GM23338 (cell line): ENCODE results near the gene ZNF214.

Experiments used
- EZH2 ChIP-seq: fragments of 200-600 bp; sonication (generic); IDR thresholded peaks from one replicate; pipeline ENCODE4 v1.8.0; 2017; ENCODE audit warnings: antibody characterized with exemption, mild to moderate bottlenecking, low read depth; ENCODE audit not compliant: unreplicated experiment
- JUNB ChIP-seq: IDR thresholded peaks from one replicate; pipeline ENCODE4 v1.6.1; 2016; ENCODE audit warnings: antibody characterized with exemption; ENCODE audit not compliant: unreplicated experiment
- TF ChIP-seq, protein P1 (sequence below), 2 experiments: fragments of 200-600 bp in 1 of 2; sonication (generic) in 1 of 2; conservative IDR thresholded peaks; 2 replicates each; pipeline versions ENCODE4 v1.5.1 to v1.6.1; 2016 to 2017; ENCODE audit warnings: antibody characterized with exemption in 2 of 2, low read depth in 2 of 2, mild to moderate bottlenecking in 2 of 2, moderate library complexity in 1 of 2

DNA sequence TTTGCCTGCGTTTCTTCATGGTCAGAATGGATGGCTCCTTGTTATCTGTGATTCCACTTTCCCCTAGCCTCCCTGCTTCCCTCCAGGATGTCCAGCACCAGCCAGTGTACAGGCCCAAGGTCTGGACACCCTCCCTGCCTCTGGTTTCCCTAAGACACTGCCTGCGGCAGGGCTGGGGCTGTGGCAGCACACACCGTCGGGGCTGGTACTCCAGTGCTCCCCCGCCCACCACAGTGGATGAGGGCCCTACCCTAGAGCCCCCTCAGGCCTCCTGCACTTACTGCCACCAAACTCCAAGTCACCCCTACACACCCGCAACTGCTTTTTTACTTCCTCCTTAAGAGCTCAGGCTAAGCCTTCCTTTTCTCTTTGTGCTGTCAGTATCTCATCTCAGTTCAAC is 28.9 kb downstream of the ZNF214 start:
- TF ChIP-seq, protein P1, sequence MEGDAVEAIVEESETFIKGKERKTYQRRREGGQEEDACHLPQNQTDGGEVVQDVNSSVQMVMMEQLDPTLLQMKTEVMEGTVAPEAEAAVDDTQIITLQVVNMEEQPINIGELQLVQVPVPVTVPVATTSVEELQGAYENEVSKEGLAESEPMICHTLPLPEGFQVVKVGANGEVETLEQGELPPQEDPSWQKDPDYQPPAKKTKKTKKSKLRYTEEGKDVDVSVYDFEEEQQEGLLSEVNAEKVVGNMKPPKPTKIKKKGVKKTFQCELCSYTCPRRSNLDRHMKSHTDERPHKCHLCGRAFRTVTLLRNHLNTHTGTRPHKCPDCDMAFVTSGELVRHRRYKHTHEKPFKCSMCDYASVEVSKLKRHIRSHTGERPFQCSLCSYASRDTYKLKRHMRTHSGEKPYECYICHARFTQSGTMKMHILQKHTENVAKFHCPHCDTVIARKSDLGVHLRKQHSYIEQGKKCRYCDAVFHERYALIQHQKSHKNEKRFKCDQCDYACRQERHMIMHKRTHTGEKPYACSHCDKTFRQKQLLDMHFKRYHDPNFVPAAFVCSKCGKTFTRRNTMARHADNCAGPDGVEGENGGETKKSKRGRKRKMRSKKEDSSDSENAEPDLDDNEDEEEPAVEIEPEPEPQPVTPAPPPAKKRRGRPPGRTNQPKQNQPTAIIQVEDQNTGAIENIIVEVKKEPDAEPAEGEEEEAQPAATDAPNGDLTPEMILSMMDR (conservative IDR thresholded peaks at IDR 0.05; ENCODE audit: low read depth in 2 of 2): no peak
- no peak for TF ChIP-seq JUNB
- no peak for TF ChIP-seq EZH2
